ENCODE measurements around the gene TAF4B.

GRCh38 chr18:26418225-26418624 lies 192.0 kb downstream of the TAF4B start:
- no peak for TF ChIP-seq POLR2A (IDR thresholded peaks at IDR 0.05)
- no peak for TF ChIP-seq CTCF (IDR thresholded peaks at IDR 0.05)
- no peak for TF ChIP-seq EP300 (IDR thresholded peaks at IDR 0.05)
- TF ChIP-seq POLR2AphosphoS5 (IDR thresholded peaks at IDR 0.05): no peak

All from upper lobe of left lung (tissue), 4 donors.